GM21381 (cell line): ENCODE data around the gene TNFRSF25.
A peak's percentile ranks its signal among the peaks of the same experiment; 100 is the strongest.
"Not testable (repeated sequence)": the region's sequence is repeated elsewhere in the genome, so short reads cannot be mapped to it uniquely, and the experiment has no call there.

ENCODE experiments used
- ATAC-seq: cut with Tn5 transposase; IDR thresholded peaks from one replicate; pipeline ENCODE4 v1.9.1; 2021; ENCODE audit warnings: mild to moderate bottlenecking, moderate library complexity; ENCODE audit not compliant: unreplicated experiment

Gene TNFRSF25

GRCh38 chr1:6502000-6502891 is 36.3 kb upstream of the TNFRSF25 start:
- no peak for ATAC-seq

- ATAC-seq: no peak
These were observed 35.4 kb upstream of the TNFRSF25 start for GRCh38 chr1:6501279-6501813.

- ATAC-seq: no peak
These were observed 34.7 kb upstream of the TNFRSF25 start for GRCh38 chr1:6500544-6501278.

- no peak for ATAC-seq
These were observed 33.3 kb upstream of the TNFRSF25 start for GRCh38 chr1:6499296-6499695.

- no peak for ATAC-seq
These were observed 32.7 kb upstream of the TNFRSF25 start for GRCh38 chr1:6498576-6499111.

- no peak for ATAC-seq
These were observed 32.0 kb upstream of the TNFRSF25 start for GRCh38 chr1:6497867-6498575.

- ATAC-seq: no peak
These were observed 31.4 kb upstream of the TNFRSF25 start for GRCh38 chr1:6497215-6497866.

- ATAC-seq: no peak
These were observed 30.9 kb upstream of the TNFRSF25 start for GRCh38 chr1:6496890-6497214.

GRCh38 chr1:6496365-6496721 is 30.4 kb upstream of the TNFRSF25 start:
- no peak for ATAC-seq

GRCh38 chr1:6495540-6496364 is 29.8 kb upstream of the TNFRSF25 start:
- no peak for ATAC-seq

- no peak for ATAC-seq
These were observed 29.1 kb upstream of the TNFRSF25 start for GRCh38 chr1:6495041-6495441.

GRCh38 chr1:6494627-6495026 is 28.7 kb upstream of the TNFRSF25 start:
- no peak for ATAC-seq

GRCh38 chr1:6493834-6494223 is 27.9 kb upstream of the TNFRSF25 start:
- ATAC-seq: not testable (repeated sequence)

GRCh38 chr1:6491966-6492365 is 26.0 kb upstream of the TNFRSF25 start:
- ATAC-seq: no peak

- no peak for ATAC-seq
These were observed 25.5 kb upstream of the TNFRSF25 start, which contains the start of gene PLEKHG5 for GRCh38 chr1:6491480-6491962. Gene PLEKHG5, minus strand, starts transcription at chr1:6491667. Its CDS starts 14,096 bp downstream, at chr1:6477571.

- no peak for ATAC-seq
These were observed 25.1 kb upstream of the TNFRSF25 start for GRCh38 chr1:6491081-6491449.

- peak; percentile 57 for ATAC-seq
These were observed 24.5 kb upstream of the TNFRSF25 start for GRCh38 chr1:6490181-6491080.

- peak; percentile 46 for ATAC-seq
These were observed 23.8 kb upstream of the TNFRSF25 start for GRCh38 chr1:6489799-6490180.

GRCh38 chr1:6489383-6489765 is 23.4 kb upstream of the TNFRSF25 start:
- ATAC-seq: no peak
